ENCODE data around the gene CYP4V2.

The CYP4V2 gene

DNA sequence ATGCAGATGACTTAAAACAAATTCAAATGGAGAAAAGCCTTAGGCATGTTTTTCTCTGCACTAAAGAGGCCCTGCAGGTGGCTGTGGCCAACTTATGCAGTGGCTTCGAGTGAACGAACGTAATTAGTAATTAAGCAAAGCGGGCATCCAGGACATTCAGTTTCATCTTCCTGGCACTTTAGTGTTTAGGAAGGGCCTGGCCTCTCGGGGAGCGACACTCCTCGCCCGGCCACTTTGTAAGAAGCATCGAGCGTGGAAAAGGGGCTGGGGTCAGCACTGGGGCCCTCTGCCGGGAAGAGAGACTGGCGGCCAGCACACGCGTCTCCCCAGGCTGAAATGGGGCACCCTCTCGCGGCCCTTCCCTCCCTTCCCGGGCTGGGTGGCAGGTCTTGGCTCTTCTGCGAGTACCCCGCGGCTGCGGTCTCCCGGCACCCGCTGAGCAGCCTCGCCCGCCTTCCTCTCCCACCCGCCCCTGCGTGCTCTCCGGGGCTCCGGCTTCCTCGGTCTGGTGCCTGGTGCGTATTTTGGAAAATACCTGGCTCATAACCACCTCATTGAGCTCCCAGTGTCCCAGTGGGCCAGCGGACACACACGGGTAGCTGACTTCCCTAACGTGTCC, 677 bp upstream of the CYP4V2 start:
- DNase-seq = peak; percentile 49

DNA sequence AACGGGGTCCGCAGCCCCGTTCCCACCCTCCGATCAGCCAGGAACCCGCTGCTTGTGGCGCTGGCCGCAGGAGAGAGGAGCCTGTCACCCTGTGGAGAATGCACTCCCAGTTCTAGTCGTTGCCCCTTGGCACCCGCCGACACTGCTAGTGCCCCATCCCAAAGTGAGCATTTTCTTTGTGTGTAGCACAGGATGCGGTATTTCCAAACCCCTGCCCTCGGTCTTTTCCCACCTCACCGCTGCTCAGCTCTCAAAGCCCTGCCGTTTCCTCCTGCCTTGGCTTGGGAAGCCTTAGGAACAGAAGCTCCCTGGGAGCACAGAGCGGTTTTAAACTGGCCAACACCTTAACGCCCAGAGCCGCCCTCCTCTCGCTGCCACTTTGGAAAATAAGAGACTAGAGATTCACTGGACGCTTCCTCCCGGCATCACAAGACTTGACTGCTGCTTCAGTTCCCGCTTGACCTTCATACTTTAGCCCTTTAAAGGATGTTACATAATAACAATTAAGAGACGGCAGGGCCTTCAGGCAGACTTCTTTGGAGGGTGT, 772 bp downstream of the CYP4V2 start:
- DNase-seq = no peak

DNA sequence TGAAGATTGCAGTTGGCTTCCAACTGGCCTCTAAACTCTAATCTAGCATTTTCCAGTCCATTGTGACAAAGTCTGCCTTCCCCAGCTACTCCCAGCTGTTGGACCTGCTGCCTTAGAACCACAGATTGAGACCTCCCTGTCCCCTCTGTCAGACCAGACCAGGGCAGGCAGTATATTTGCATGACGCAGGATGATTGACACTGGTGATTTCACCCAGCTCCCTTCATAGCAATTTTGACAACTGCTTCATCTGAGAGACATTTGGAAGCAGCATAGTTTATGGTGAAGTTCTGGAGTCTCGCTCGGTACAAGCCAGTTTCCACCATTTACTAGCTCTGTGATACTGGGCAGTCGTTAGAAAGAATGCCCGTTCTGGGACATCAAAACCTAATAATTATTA, 2.5 kb downstream of the CYP4V2 start:
- DNase-seq = no peak

DNA sequence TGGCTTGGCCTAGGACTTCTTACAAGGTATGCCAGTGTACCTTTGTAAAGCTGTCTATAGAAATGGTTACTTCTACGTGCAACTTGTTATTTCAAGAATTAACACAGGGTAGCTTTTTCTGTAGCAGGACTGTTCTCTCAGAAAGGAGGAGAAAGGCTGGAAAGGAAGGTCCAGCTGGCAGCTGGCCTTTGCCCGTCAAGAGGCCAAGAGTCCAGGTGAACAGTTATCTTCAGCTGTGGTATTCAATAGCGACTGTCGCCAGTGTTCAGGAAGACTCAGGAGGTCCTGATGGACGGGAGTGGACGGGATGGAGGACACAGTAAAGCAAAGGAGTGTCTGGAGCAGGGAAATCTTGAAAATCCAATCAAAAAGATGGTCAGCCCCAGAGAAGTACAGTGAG, 4.7 kb downstream of the CYP4V2 start:
- no peak for DNase-seq

DNA sequence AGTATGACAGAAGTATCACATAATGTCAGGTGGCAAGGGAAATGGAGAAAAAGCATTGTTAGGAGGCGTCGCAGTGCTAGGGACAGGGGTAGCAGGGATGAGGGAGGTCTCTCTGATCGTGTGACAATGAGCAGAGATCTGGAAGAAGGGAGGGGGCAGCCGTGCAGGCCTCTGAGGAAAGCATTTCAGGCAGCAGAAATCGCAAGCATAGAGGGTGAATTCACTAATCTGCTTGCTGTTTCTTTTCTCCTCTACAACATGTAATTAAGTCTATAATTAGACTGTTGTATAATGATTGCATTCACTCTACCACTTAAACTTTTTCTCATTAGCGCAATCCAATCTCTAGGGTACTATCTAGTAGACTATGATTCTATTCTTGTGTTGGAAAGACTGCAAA, 9.1 kb downstream of the CYP4V2 start:
- no peak for DNase-seq

DNA sequence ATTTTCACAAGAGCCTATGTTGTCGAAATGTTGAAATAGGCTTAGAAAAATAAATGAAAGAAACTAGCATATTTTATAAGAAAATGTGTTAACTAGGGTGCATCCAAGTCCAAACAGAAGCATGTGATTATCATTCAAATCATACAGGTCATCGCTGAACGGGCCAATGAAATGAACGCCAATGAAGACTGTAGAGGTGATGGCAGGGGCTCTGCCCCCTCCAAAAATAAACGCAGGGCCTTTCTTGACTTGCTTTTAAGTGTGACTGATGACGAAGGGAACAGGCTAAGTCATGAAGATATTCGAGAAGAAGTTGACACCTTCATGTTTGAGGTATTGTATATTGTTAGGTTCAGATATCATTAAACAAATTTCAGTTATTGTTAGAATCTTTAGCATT, 9.6 kb downstream of the CYP4V2 start:
- no peak for DNase-seq

DNA sequence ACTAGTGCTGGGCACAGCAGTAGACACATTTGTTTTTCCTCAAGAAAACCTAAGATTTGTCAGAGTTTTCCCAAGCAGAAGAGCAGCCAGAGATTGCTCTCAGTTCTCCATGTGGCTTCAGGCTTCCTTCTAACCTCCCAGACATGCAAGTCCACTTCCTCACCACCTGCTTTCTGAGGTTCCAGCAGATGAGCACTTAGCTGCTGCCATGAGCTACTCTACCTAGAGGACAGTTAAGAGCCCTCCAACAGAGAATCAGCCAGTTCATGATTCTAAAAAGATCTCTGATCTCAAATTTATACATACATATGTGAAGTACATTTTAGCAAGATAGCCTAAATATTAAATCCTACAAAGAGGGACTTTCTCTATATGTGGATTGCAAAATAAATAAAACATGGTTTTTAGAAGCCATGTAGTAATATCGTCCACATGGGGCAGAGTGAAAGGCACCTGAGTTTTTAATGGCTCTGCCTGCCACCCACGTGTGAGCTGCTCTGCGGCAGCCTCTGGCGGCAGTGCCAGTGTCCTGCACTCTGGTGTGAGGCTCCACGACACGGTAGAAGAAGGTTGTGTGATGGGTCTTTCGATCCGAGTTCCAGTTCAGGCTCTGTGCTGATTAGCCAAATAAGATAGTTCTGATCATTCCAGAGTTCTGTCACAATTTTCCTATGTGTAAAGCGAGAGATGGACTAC, 10.3 kb downstream of the CYP4V2 start:
- peak; percentile 66 for DNase-seq

DNA sequence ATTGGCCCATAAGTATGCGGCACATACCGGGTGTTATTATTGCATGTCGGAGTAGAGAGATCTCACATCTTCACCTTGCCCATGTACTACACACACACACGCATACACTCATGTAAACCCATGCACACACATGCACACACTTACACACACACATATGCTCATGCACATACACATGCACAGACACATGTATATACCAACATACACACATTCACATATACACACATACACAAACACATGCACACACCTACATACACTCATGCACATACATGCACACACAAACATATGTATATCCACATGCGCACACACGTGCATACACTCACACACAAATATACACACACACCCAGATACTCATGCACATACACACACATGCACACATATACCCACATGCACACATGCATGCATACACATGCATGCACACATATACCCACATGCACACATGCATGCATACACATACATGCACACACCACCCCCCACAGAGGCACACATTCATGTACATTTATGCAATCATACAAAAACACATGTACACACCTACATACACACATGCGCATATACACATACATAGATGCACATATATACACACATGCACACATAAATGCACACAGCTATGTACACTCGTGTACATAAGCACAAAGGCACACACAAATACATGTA, 11.2 kb downstream of the CYP4V2 start:
- no peak for DNase-seq

DNA sequence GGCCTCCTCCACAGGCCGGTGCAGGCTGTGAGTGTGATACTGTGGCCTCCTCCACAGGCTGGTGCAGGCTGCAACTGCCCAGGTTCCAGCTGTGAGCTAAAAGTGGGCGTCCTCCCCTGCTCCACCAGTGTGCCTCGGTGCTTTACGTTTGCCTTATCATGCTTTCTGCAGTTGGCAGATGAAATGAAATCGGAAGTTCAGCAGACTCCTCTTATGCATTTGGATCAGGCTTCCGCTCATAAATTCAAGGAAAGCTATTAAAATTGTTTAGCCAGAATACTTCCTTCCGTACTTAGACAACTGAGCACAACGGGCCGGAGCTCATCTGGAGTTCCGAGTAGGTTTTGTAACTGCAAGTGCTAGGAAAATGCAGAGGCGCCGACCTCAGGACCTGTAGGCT, 12.0 kb downstream of the CYP4V2 start:
- DNase-seq = no peak

DNA sequence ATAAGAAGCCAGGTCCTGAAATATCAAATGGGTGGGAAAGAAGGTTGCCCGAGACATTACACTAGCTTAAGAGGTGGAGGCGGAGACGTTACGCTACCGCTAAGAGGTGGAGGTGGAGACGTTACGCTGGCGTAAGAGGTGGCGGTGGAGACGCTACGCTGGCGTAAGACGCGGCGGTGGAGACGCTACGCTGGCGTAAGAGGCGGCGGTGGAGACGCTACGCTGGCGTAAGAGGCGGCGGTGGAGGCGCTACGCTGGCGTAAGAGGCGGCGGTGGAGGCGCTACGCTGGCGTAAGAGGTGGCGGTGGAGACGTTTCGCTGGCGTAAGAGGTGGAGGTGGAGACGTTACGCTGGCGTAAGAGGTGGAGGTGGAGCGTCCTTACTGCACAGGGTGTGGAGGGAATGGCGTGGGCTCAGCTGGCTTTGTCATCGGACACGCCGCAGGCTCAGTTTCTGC, 12.8 kb downstream of the CYP4V2 start:
- peak; percentile 46 for DNase-seq

DNA sequence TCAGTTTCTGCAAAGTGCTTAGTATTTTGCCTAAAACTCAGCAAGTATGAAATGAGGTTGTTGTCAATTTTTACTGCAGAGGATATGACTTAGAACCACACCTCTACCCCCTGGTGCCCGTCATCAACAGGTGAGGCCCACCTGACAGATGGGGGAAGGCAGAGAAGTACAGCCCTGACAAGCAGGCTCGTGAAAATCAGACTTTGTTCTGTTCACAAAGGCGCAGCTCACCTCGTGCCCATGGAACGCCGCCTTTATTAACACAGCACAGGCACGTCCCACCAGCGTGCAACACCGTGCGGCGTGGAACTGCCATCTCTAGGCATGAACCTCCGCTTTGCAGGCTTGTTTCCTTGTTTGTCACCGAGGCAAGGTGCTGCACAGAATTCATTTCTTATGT, 13.3 kb downstream of the CYP4V2 start:
- no peak for DNase-seq

DNA sequence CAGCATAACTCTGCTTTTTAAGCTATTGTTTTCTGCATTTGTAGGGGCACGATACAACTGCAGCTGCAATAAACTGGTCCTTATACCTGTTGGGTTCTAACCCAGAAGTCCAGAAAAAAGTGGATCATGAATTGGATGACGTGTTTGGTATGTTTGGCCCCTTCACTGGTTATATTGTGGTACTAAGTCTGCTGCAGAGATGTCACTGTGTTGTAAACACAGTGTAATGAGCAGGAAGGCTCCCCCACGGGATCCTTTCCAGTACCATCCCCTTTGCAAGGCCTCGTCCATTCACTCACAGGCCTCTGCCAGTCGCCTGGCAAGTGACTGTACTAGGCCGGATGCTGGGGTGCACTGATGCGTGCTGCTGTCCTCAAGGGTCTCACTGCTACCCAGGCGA, 13.8 kb downstream of the CYP4V2 start:
- no peak for DNase-seq

DNA sequence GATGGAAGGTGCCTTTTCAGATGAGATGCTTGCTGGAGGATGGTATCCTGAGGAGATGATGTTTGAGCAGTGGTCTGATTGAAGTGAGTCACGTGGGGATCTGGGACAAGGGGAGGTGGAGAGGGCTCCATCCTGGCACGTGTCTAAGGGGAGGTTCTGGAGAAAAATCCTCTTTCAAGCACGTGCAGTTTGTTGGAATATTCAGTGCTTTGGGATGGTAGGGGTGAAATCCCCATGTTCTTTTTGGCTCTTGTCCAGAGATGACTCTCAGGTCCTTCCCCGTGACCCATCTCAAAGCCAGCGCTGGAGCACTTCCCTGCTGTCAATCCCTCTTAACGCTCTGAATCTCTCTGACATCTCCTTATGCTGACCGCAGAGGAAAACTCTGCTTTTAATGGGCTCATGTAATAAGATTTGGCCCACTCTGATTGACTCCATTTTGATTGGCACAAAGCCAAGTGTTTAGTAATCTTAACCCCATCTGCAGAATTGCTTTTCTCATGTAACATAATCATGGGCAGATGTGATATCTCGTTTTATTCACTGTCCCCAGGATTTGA, 25.2 kb downstream of the CYP4V2 start:
- DNase-seq = no peak

DNA sequence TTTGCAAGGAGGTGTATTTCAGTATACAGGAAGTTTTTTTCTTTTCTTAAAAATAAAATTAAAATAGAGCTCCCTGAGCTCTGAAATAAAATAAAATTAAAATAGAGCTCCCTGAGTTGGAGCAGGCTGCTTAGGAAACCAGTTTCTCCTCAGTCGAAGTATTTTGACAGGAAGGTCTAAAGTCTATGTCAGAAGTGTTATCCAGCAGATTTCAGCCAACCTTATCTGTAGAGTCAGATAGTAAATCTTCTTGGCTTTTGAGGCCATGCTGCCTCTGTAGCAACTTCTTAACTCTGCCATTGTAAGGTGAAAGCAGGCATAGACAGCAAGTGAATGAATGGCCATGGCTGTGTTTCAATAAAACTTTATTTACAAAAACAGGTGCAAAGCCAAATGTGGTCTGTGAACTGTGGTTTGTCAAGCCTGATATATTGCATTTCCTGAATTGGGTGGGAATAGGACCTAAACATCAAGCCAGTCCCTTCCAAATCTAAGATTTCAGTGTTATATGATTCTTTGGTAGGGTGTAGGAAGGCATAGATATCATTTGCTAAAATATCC, 26.4 kb downstream of the CYP4V2 start:
- DNase-seq = no peak

DNA sequence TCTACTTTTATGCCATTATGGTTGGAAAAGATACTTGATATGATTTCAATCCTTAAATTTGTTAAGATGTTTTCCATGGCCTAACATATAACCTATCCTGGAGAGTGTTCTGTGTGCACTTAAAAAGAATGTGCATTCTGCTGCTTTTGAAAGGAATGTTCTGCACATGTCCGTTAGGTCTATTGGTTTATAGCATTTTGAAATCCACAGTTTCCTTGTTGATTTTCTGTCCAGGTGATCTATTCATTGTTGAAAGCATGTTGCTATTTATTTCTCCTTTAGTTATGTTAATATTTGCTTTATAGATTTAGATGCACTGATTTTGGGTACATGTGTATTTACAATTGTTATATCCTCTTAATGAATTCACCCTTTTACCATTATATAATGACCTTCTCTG, 30.3 kb downstream of the CYP4V2 start:
- no peak for DNase-seq

DNA sequence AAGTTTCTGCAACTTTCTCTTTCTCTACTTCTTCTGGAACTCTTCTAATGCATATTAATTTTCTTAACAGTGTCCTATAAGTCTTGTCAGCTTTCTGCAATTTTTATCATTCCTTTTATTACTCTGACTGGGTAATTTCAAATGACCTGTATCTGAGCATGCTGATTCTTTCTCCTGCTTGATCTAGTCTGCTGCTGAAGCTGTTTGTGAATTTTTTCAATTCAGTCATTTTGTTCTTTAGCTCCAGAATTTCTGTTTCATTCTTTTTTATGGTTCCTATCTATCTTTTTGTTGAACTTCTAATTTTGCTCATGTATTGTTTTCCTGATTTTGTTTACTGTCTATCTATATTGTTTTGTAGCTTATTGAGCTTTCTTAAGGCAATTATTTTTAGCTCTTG, 34.5 kb downstream of the CYP4V2 start:
- no peak for DNase-seq

DNA sequence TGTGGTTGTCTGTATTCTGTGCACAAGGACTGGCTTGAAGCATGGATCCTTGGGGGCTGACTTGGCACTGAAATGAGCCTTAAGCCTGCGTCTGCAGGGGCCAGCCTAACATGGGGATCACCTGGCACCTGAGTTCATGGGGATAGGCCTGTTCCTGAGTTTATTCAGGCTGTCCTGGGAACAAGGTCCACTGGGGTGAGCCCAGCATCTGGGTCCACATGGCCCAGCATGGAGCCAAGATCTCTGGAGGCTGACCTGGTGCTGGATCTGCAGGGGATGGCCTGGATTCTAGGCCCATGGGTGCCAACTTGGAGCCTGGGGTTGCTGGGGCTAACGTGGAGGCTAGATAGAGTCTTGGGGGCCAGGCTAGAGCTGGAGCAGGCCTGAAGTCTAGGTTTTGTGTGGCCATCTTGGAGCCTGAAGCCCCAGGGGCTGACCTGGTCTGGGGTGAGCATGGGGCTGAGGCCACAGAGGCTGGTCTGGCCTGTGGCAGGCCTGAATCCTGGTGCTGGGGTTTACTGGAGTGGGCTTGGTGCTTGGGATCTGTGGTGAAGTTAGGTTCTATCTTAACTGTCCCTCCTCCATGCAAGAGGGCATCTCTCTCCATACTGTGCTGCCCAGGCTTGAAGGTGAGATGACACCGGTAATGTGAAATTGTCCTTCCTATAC, 35.3 kb downstream of the CYP4V2 start:
- no peak for DNase-seq

DNA sequence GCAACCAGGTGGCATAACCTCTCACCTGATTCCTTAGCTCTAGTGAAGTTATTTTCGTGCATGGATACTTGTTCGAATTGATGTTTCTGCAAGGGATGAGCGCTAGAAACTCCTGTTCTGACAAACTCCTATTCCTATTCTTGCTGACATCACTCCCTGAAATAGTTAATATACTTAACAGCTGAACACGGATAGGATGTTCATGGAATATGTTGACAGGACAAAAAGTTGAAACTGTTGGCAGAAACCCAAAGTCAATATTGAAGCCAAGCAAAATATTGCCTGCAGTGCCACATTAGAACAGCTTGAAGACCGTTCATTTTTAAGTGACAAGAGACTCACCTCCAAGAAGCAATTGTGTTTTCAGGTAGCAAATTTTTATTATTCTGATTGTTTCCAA, 35.9 kb downstream of the CYP4V2 start, which contains the start of gene KLKB1:
Gene KLKB1 (plus strand): TSS at position 287 of the 400 bp plus-strand sequence. CDS start 689 bp downstream, outside the sequence.
- no peak for DNase-seq

DNA sequence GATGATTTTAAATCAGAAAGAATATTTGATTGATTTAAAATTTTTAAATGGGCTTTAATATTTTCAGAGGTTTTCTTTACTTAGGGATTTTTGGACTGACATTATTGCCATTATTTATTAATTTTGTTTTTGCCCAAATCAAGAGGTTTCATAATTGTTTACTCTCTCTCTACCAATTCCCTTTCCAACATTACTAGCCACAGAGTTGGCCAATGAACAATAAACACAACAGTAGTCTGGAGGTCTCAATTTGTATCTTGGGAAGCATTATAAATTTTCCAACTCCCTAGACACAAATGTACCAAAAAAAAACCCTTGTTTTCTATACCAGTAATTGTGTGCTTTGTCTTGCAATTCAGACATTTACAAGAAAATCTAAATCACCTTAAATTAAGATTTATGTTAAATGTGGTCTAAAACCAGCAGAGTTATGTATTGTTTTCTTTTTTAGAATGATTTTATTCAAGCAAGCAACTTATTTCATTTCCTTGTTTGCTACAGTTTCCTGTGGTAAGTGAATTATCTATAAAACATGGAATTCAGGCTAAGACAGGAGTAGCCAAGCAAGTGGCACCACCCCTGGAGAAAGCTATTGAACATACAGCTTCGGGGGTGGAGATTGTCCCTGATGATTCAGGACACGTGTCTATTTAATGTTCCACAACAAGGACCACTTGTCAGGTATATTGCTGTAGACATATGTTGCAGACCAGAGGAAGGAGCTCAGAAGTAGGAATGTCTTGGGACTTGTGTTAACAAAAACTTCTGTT, 36.6 kb downstream of the CYP4V2 start:
- no peak for DNase-seq

DNA sequence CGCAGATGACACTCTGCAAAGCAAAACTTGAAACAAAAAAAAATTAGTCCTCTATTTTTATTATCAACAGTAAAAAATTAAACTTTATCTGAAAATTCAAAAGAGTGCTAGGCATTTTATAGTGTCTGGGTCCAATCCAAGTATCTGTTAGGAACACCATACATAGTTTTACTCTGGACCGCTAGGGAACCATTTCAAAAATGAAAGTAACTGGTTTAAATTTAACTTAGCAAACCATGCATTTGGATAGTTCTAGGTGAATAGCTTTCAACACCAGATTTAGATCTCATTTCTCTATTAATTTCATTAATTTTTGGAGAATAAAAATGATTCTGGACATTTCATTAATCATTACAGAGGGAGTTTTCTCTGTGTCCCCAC, 37.1 kb downstream of the CYP4V2 start:
- DNase-seq = no peak

DNA sequence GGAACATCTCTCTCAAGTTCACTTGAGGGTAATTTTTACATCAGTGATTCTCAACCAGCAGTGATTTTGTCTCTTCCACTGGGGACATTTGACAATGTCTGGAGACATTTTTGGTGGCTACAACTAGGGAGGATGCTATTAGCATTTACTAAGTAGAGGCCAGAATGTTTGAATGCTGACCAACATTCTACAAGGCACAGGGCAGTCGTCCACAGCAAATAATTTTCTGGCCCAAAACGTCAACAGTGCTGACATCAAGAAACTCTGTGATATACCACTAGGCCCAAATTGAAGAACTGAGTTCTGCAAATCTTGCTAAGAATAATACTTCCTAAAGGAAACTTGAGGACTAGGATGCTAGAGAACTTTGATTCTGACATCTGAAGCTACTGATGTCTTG, 43.0 kb downstream of the CYP4V2 start:
- DNase-seq = no peak

DNA sequence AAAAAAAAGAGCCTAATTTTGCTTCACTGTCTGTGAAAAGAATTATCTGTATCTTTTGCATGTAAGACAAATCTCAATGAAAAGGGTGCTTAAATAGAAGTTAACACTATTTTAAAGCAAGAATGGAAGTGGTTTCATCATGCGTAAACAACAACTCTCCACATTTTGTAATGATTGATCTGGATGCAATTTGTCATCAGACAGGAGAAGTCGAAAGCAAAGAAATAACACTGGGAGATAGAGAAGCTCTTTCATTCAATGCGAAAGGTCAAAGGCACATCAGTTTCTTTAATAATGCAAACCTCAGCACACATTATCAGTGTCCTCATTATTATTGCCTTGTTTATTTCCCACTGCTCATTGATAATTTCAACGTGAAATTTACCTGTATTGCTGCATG, 44.8 kb downstream of the CYP4V2 start:
- DNase-seq = no peak
